ENCODE results near the gene SLC9C2. TPM values are rescaled to one million over a fixed set of nuclear protein-coding genes. Genes with fewer than 3 reads are reported as not detected.
"Not testable (repeated sequence)": the region's sequence is repeated elsewhere in the genome, so short reads cannot be mapped to it uniquely, and the experiment has no call there.

Gene SLC9C2
- total RNA-seq, 4 donors from 2014 or later: not detected

- no peaks in the 10 kb centered on the region for H3K9me3 ChIP-seq
- no peak overlapping the region for H3K4me3 ChIP-seq
- H3K4me1 ChIP-seq: peaks cover 0 to 18% (median 0%) of the 10 kb centered on the region in 3 donors
- TF ChIP-seq CTCF (IDR thresholded peaks at IDR 0.05): no peak
- TF ChIP-seq EP300 (IDR thresholded peaks at IDR 0.05): no peak
- TF ChIP-seq POLR2A (IDR thresholded peaks at IDR 0.05): no peak
- no peak for TF ChIP-seq POLR2AphosphoS5 (IDR thresholded peaks at IDR 0.05)
- ATAC-seq: no peak
- H3K27ac ChIP-seq: no peak overlapping the region
- 10 to 19% methylated on average over 2 to 4 of the region's 4 CpGs for WGBS, 2 donors (ENCODE audit: low coverage in 1 of 2)
- H3K27me3 ChIP-seq: no peaks in the 10 kb centered on the region
- H3K36me3 ChIP-seq: peaks cover 0 to 5% of the 10 kb centered on the region in 2 donors
Measured at GRCh38 chr1:173503391-173503790, 99.5 kb downstream of the SLC9C2 start.

GRCh38 chr1:173502104-173502503, 100.8 kb downstream of the SLC9C2 start:
- no peaks in the 10 kb centered on the region for H3K27me3 ChIP-seq
- WGBS, 2 donors (ENCODE audit: low coverage in 1 of 2): no CpG with 5 or more reads among the region's 1 CpG
- TF ChIP-seq POLR2A (IDR thresholded peaks at IDR 0.05) (no peak), EP300 (IDR thresholded peaks at IDR 0.05) (no peak), CTCF (IDR thresholded peaks at IDR 0.05) (no peak), POLR2AphosphoS5 (IDR thresholded peaks at IDR 0.05) (no peak)
- peaks cover 0 to 10% (median 0%) of the 10 kb centered on the region in 3 donors for H3K4me1 ChIP-seq
- no peak for ATAC-seq
- no peak overlapping the region for H3K4me3 ChIP-seq
- peaks cover 0 to 5% of the 10 kb centered on the region in 2 donors for H3K36me3 ChIP-seq
- H3K9me3 ChIP-seq: no peaks in the 10 kb centered on the region
- no peak overlapping the region for H3K27ac ChIP-seq

GRCh38 chr1:173499729-173500128, 103.1 kb downstream of the SLC9C2 start:
- peaks cover 0 to 5% of the 10 kb centered on the region in 2 donors for H3K36me3 ChIP-seq
- no peak for ATAC-seq
- WGBS, 2 donors (ENCODE audit: low coverage in 1 of 2): 55 to 70% methylated on average over 3 to 4 of the region's 4 CpGs

DNA sequence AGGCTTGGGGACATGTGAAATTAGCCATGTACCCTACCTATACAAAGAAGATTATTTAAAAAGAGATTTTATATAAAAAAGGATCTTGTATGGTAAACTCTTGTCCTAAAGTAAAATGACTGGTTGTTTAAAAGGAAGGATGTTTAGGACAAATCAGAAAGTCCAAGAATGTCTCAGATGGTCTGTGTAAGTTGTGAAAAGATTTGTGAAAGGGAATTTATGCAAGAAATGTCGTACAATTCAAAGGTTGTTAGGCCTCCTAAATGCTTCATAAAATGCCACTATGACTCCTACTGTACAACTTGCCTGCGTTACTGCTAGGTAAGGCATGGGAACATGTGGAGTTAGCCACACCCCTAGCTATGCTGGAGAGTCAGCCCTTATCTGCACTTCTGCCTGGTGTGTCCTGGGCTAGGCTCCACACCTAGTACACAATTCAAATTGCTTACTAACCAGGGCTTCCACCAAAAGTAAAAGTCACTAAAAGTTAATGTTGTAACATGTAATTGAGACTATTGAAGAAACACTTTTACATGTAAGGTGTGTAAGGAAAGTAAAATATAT, 106.0 kb downstream of the SLC9C2 start:
- 94 to 100% methylated on average over 2 of the region's 2 CpGs for WGBS, 2 donors (ENCODE audit: low coverage in 1 of 2)
- no peaks in the 10 kb centered on the region for H3K9me3 ChIP-seq
- H3K4me3 ChIP-seq: no peak overlapping the region
- H3K27me3 ChIP-seq: no peaks in the 10 kb centered on the region
- no peak for ATAC-seq
- no peaks in the 10 kb centered on the region for H3K4me1 ChIP-seq
- H3K36me3 ChIP-seq: peaks cover 0 to 5% of the 10 kb centered on the region in 2 donors
- no peak overlapping the region for H3K27ac ChIP-seq
- TF ChIP-seq POLR2A (IDR thresholded peaks at IDR 0.05): no peak

More at GRCh38 chr1:173499729-173500128, 103.1 kb downstream of the SLC9C2 start:
- Histone ChIP-seq H3K9me3 (no peaks in the 10 kb centered on the region), H3K4me3 (no peak overlapping the region), H3K4me1 (no peaks in the 10 kb centered on the region), H3K27me3 (no peaks in the 10 kb centered on the region), H3K27ac (no peak overlapping the region)
- TF ChIP-seq EP300 (IDR thresholded peaks at IDR 0.05): no peak
- TF ChIP-seq POLR2A (IDR thresholded peaks at IDR 0.05): no peak
- TF ChIP-seq POLR2AphosphoS5 (IDR thresholded peaks at IDR 0.05): no peak
- no peak for TF ChIP-seq CTCF (IDR thresholded peaks at IDR 0.05)

DNA sequence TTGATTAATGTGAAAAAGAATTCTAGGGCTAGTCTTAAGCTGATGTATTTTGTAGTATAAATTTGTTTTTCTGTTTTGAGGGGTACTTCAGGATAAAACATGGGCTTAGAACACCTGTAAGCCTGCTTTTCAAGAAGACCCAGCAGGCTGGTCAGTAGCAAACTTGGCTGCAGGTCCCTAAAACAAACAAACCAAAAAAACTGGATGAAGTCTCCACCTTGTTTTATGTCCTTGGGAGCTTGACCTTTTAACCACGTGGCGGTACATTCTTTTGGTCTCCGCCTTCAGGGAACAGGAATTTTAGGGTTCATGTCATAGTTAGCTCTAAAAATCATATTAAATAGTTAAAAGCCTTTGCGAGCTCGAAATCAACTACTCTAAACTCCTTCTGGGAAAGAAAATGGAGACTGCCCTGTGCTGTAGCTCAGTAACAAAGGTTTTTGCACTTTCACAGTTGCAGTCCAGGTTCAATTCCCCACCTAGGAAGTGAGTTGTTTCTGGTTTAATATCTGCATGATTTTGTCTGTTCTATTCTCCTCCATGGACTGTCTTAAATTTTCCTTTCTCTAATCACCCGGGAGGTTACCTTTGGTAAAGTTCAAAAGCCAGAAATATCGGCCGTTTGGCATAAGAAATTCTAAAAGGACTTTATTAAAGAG, 107.1 kb downstream of the SLC9C2 start:
- no peaks in the 10 kb centered on the region for H3K27me3 ChIP-seq
- ATAC-seq: no peak
- no peak overlapping the region for H3K4me3 ChIP-seq
- TF ChIP-seq POLR2A (IDR thresholded peaks at IDR 0.05) (no peak), CTCF (IDR thresholded peaks at IDR 0.05) (no peak), POLR2AphosphoS5 (IDR thresholded peaks at IDR 0.05) (no peak), EP300 (IDR thresholded peaks at IDR 0.05) (no peak)
- peaks cover 0 to 9% of the 10 kb centered on the region in 2 donors for H3K36me3 ChIP-seq
- no peaks in the 10 kb centered on the region for H3K4me1 ChIP-seq
- no peak overlapping the region for H3K27ac ChIP-seq
- no peaks in the 10 kb centered on the region for H3K9me3 ChIP-seq
- WGBS, 2 donors (ENCODE audit: low coverage in 1 of 2): 82 to 85% methylated on average over 8 of the region's 8 CpGs

DNA sequence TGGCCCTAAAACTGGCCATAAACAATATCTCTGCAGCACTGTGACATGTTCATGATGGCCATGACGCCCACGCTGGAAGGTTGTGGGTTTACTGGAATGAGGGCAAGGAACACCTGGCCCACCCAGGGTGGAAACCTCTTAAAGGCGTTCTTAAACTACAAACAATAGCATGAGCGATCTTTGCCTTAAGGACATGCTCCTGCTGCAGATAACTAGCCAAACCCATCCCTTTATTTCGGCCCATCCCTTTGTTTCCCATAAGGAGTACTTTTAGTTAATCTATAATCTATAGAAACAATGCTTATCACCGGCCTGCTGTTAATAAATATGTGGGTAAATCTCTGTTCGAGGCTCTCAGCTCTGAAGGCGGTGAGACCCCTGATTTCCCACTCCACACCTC, 109.7 kb downstream of the SLC9C2 start:
- H3K27ac ChIP-seq, ATAC-seq, H3K9me3 ChIP-seq, H3K4me3 ChIP-seq, H3K4me1 ChIP-seq, H3K27me3 ChIP-seq: not testable (repeated sequence)
- H3K36me3 ChIP-seq: peaks cover 0 to 24% of the 10 kb centered on the region in 2 donors
- 91 to 95% methylated on average over 5 to 7 of the region's 8 CpGs for WGBS, 2 donors (ENCODE audit: low coverage in 1 of 2)

Measured in gastroesophageal sphincter (tissue), 4 donors.